Progenitor cell of endocrine pancreas (in vitro differentiated cells): ENCODE results near the gene ANKRD63. TPM values are rescaled to one million over a fixed set of nuclear protein-coding genes. Genes with fewer than 3 reads are reported as not detected.

Experiments used
- DNase-seq: peaks from one replicate; pipeline ENCODE4 v3.0.0; 2021; ENCODE audit warnings: low spot score; ENCODE audit not compliant: unreplicated experiment
- H3K27ac Mint-ChIP-seq: 2 replicates; pipeline ENCODE4 v1.8.0; 2021; ENCODE audit warnings: mild to moderate bottlenecking, moderate library complexity, mixed read lengths
- H3K27me3 Mint-ChIP-seq: 2 replicates; pipeline ENCODE4 v1.8.0; 2021; ENCODE audit warnings: mixed read lengths
- H3K36me3 Mint-ChIP-seq: 2 replicates; pipeline ENCODE4 v1.8.0; 2022; ENCODE audit warnings: mixed read lengths; ENCODE audit not compliant: insufficient read depth
- H3K4me1 Mint-ChIP-seq: 2 replicates; pipeline ENCODE4 v1.8.0; 2021; ENCODE audit warnings: low read depth, mixed read lengths
- H3K4me3 Mint-ChIP-seq: 2 replicates; pipeline ENCODE4 v1.8.0; 2021; ENCODE audit warnings: low read depth, mild to moderate bottlenecking, moderate library complexity, mixed read lengths
- H3K9me3 Mint-ChIP-seq: 2 replicates; pipeline ENCODE4 v1.8.0; 2021; ENCODE audit warnings: low read depth, mixed read lengths
- total RNA-seq: library from RNA; stranded (reverse); gene quantifications from 2 replicates; pipeline ENCODE4 v1.2.1, GENCODE V29; 2021
- TF ChIP-seq, protein P1 (sequence below): fragments of 200-600 bp; sonication (generic); IDR thresholded peaks from one replicate; pipeline ENCODE4 v1.5.0; 2021; ENCODE audit warnings: antibody characterized with exemption, mild to moderate bottlenecking; ENCODE audit not compliant: unreplicated experiment

Gene ANKRD63
- total RNA-seq, 1 donor from 2014 or later, result not detected

GRCh38 chr15:40329804-40330203, 46.9 kb upstream of the ANKRD63 start:
- TF ChIP-seq, protein P1, sequence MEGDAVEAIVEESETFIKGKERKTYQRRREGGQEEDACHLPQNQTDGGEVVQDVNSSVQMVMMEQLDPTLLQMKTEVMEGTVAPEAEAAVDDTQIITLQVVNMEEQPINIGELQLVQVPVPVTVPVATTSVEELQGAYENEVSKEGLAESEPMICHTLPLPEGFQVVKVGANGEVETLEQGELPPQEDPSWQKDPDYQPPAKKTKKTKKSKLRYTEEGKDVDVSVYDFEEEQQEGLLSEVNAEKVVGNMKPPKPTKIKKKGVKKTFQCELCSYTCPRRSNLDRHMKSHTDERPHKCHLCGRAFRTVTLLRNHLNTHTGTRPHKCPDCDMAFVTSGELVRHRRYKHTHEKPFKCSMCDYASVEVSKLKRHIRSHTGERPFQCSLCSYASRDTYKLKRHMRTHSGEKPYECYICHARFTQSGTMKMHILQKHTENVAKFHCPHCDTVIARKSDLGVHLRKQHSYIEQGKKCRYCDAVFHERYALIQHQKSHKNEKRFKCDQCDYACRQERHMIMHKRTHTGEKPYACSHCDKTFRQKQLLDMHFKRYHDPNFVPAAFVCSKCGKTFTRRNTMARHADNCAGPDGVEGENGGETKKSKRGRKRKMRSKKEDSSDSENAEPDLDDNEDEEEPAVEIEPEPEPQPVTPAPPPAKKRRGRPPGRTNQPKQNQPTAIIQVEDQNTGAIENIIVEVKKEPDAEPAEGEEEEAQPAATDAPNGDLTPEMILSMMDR, result no peak
- peaks cover 59% of the 10 kb centered on the region for H3K27me3 Mint-ChIP-seq
- no peaks in the 10 kb centered on the region for H3K9me3 Mint-ChIP-seq
- H3K4me1 Mint-ChIP-seq, result peaks cover 1% of the 10 kb centered on the region
- no peak for DNase-seq
- no peak overlapping the region for H3K4me3 Mint-ChIP-seq
- peaks cover 4% of the 10 kb centered on the region for H3K36me3 Mint-ChIP-seq
- peak overlapping the region; percentile 44 for H3K27ac Mint-ChIP-seq

DNA sequence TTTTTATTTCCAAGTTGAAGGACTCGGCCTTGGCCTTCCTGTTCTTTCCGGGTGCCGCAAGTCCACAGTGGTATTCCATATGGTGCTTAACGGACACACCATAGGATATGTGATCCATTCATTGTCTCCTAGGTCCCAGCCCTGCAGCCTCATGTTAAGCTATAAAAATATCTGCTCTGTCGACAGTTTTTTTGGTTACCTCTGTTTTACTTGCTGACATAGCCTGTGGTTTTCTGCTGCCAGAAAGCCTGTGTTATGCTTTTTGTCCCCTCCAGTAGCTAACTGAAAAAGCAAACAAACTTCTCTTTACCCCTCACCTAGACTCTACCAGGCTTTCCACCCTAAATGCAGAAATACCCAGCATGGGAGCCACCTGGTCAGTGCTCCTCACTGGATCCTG, 45.9 kb upstream of the ANKRD63 start:
- Mint-ChIP-seq H3K27ac (no peak overlapping the region), H3K4me3 (no peak overlapping the region), H3K36me3 (peaks cover 4% of the 10 kb centered on the region), H3K4me1 (no peaks in the 10 kb centered on the region), H3K9me3 (no peaks in the 10 kb centered on the region), H3K27me3 (peaks cover 54% of the 10 kb centered on the region)
- no peak for DNase-seq
- TF ChIP-seq, protein P1, result no peak

DNA sequence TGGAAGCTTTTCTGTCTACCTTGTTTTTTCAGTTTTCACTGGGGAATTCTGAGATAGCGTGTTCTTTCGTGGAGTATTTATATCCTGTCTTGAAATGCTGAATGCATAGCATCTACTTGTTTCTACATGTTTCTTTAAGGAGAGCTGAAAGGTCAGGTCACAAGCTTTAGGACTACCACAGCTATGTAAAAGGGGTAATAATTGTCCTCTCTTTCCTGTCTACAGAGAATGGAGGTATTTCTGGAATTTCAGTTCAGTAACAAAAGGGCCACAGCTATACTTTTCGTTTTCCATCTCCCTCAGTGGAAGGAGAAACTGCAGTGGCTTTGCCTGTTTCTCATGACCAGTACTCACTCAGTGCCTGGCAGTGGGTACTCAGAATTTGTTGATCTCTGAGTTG, 45.3 kb upstream of the ANKRD63 start:
- no peak for DNase-seq
- Mint-ChIP-seq H3K4me3 (no peak overlapping the region), H3K9me3 (no peaks in the 10 kb centered on the region), H3K27ac (no peak overlapping the region), H3K36me3 (peaks cover 4% of the 10 kb centered on the region), H3K4me1 (no peaks in the 10 kb centered on the region), H3K27me3 (peaks cover 53% of the 10 kb centered on the region)
- TF ChIP-seq, protein P1, result no peak

- no peak overlapping the region for H3K27ac Mint-ChIP-seq
- H3K4me3 Mint-ChIP-seq, result no peak overlapping the region
- H3K27me3 Mint-ChIP-seq, result peaks cover 54% of the 10 kb centered on the region
- no peaks in the 10 kb centered on the region for H3K4me1 Mint-ChIP-seq
- TF ChIP-seq, protein P1, result no peak
- no peaks in the 10 kb centered on the region for H3K9me3 Mint-ChIP-seq
- H3K36me3 Mint-ChIP-seq, result peaks cover 4% of the 10 kb centered on the region
- no peak for DNase-seq
Measured at GRCh38 chr15:40327457-40327856, 44.6 kb upstream of the ANKRD63 start.

DNA sequence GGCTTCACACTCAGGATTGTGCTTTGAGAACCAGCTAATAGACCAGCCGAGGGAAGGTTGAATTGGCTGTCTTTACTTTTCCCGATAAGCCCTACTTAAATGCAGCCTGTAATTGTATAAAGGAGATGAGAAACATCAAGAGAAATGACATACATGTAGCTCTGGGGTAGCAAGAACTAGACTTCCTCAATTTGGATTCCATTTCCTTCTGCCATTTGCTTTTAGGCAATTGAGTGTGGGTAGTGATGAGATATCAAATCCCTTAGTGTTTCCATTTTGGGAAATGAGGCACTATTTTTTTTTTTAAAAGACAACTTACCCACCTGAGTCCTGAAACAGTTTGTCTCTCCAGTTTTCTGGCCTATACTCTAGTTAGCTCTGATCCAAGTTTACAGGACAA, 42.8 kb upstream of the ANKRD63 start:
- Mint-ChIP-seq H3K4me3 (no peak overlapping the region), H3K4me1 (no peaks in the 10 kb centered on the region)
- TF ChIP-seq, protein P1, result no peak

More for the DNA sequence above, 42.8 kb upstream of the ANKRD63 start:
- peaks cover 64% of the 10 kb centered on the region for H3K27me3 Mint-ChIP-seq
- H3K36me3 Mint-ChIP-seq, result peaks cover 4% of the 10 kb centered on the region
- DNase-seq, result no peak
- H3K27ac Mint-ChIP-seq, result no peak overlapping the region
- H3K9me3 Mint-ChIP-seq, result peaks cover 4% of the 10 kb centered on the region
